Activated naive CD8-positive, alpha-beta T cell treated with anti-CD3 and anti-CD28 coated beads, Interleukin-2, amount 50 U/mL, for 24 hours (primary cell): ENCODE results near the gene RPS6KA2.

ENCODE experiments used
- ATAC-seq: fragments of 150-1000 bp; cut with Tn5 transposase; one replicate; pipeline ENCODE4 v1.10.0; 2021
- DNase-seq: peaks from one replicate; pipeline ENCODE4 v3.0.0; 2021
- H3K27ac Mint-ChIP-seq: one replicate; pipeline ENCODE4 v1.8.0; 2021; ENCODE audit warnings: mild to moderate bottlenecking, mixed read lengths
- H3K27me3 Mint-ChIP-seq: one replicate; pipeline ENCODE4 v1.8.0; 2021; ENCODE audit warnings: mixed read lengths
- H3K36me3 Mint-ChIP-seq: one replicate; pipeline ENCODE4 v1.8.0; 2021; ENCODE audit warnings: low read depth, mixed read lengths
- H3K4me1 Mint-ChIP-seq: one replicate; pipeline ENCODE4 v1.8.0; 2021; ENCODE audit warnings: mixed read lengths
- H3K4me3 Mint-ChIP-seq: one replicate; pipeline ENCODE4 v1.8.0; 2021; ENCODE audit warnings: mild to moderate bottlenecking, moderate library complexity, mixed read lengths
- H3K9me3 Mint-ChIP-seq: one replicate; pipeline ENCODE4 v1.8.0; 2021; ENCODE audit warnings: mixed read lengths

The RPS6KA2 gene

DNA sequence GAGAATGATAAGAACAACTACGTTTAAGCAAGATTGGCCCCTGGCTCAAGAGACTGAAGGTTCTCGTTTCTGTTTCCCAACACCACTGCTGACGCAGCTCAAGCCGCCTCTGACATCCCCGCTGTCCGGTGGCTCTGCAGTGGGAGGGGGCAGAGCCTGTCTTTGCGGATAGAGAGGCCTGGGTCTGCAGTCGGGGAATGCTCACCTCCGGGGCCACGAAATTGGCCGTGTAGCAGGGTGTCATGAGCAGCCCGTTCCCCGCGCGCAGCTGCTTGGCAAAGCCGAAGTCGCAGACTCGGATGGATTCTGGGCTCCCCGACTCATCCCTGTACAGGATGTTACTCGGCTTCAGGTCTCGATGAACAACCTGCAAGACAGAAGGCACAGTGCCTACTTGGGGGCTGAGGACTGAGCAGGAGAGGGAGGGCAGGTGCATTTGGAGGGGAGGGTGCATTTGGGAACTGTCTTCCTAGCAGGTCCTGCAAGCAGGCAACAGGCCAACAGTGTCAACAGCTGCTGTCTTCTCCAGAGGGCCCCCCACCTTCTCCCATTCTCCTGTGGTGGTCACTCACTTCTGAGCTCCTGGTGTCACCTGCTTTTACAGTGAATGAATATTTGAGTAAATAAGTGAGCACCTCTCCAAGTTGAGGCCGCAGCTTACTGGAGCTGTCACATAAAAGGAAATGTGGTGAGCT is 203.9 kb downstream of the RPS6KA2 start:
- DNase-seq (no peak), ATAC-seq (no peak)
- no peaks in the 10 kb centered on the region for H3K36me3 Mint-ChIP-seq
- no peak overlapping the region for H3K4me3 Mint-ChIP-seq
- H3K27me3 Mint-ChIP-seq, result no peaks in the 10 kb centered on the region
- H3K4me1 Mint-ChIP-seq, result peaks cover 24% of the 10 kb centered on the region
- H3K27ac Mint-ChIP-seq, result no peak overlapping the region
- H3K9me3 Mint-ChIP-seq, result no peaks in the 10 kb centered on the region

DNA sequence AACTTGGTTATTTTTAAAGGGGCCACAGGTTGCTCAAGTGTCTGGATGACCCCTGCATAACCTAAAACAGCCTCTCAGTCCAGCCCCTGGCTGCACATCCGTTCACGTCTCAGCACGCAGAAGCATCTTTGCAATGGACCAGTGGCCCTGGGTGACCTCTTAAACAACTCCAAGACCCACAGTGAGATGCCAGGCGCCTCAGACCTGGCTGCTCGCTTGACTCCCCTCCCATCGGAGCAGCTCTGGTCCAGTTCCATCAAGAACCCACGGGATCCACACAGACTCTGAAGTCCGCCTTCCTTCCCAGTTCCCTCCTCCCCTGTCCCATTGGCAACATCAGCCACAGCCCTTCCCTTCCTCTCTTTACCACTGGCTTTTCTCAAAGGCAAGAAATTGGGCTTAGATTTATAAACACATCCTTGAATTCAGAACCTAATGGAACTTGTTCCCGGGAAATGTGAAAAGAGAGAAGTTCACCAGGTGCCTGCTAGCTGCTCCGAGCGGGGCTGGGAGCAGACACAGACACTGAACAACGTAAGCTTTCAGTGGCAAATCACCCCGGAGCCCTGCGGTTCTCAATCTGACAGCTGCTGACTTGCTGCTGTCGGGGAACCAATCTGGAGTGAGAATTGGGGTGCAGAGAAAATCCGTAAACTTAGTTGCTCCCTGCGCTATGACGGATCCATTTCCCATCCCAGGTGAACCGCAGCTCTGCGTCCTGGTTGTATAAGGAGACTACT is 204.7 kb downstream of the RPS6KA2 start:
- Mint-ChIP-seq H3K36me3 (no peaks in the 10 kb centered on the region), H3K27ac (no peak overlapping the region), H3K4me3 (no peak overlapping the region), H3K27me3 (no peaks in the 10 kb centered on the region), H3K9me3 (no peaks in the 10 kb centered on the region), H3K4me1 (peaks cover 32% of the 10 kb centered on the region)
- DNase-seq, result no peak
- no peak for ATAC-seq

DNA sequence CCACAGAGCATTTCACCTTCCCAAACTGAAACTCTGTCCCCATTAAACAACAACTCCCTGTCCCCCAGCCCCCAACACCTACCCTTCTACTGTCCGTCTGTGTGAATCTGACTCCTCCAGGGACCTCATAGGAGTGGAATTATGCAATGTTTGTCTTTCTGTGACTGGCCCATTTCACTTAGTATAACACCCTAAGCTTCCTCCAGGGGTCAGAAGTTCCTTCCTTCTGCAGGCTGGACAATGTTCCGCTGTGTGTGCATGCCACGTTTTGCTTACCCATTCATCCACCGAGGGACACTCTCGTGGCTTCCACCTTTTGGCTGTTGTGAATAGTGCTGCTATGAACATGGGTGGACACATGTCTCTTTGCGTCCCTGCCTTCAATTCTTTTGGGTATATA is 206.7 kb downstream of the RPS6KA2 start:
- Mint-ChIP-seq H3K36me3 (peaks cover 12% of the 10 kb centered on the region), H3K4me1 (peaks cover 52% of the 10 kb centered on the region), H3K27ac (no peak overlapping the region), H3K4me3 (no peak overlapping the region), H3K9me3 (peaks cover 12% of the 10 kb centered on the region), H3K27me3 (no peaks in the 10 kb centered on the region)
- DNase-seq, result no peak
- no peak for ATAC-seq

DNA sequence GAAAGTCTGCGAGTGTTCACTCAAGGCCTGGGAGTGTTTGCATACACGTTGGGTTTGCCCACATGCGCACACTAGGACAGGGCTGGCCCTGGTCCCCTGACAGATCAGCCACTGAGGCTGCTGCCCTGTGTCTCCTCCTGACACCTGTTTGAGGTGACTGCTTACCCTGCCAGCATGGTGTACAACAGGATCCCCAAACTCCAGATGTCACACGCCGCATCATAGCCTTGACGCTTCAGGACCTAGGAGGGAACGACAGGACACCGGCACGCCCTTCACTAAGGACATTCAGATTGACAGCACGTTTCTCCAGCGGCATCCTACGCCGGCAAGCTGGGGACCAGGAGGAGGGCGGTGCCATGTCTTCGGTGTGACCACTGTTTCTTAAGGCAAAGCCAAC is 207.3 kb downstream of the RPS6KA2 start:
- H3K27ac Mint-ChIP-seq, result no peak overlapping the region
- DNase-seq, result no peak
- no peak for ATAC-seq
- peaks cover 57% of the 10 kb centered on the region for H3K4me1 Mint-ChIP-seq
- no peak overlapping the region for H3K4me3 Mint-ChIP-seq
- no peaks in the 10 kb centered on the region for H3K27me3 Mint-ChIP-seq
- H3K36me3 Mint-ChIP-seq, result peaks cover 12% of the 10 kb centered on the region
- peaks cover 12% of the 10 kb centered on the region for H3K9me3 Mint-ChIP-seq

GRCh38 chr6:166419286-166419685 is 207.8 kb downstream of the RPS6KA2 start:
- H3K4me3 Mint-ChIP-seq, result peak overlapping the region; percentile 34

GRCh38 chr6:166418691-166419143 is 208.3 kb downstream of the RPS6KA2 start:
- DNase-seq, result peak; percentile 27
- Mint-ChIP-seq H3K27me3 (no peaks in the 10 kb centered on the region), H3K27ac (peak overlapping the region; percentile 69), H3K9me3 (peaks cover 12% of the 10 kb centered on the region), H3K4me1 (peaks cover 63% of the 10 kb centered on the region), H3K36me3 (peaks cover 12% of the 10 kb centered on the region), H3K4me3 (peak overlapping the region; percentile 34)
- ATAC-seq, result peak; percentile 33

More at GRCh38 chr6:166419286-166419685, 207.8 kb downstream of the RPS6KA2 start:
- DNase-seq (peak; percentile 59), ATAC-seq (peak; percentile 48)
- peaks cover 61% of the 10 kb centered on the region for H3K4me1 Mint-ChIP-seq
- peaks cover 12% of the 10 kb centered on the region for H3K36me3 Mint-ChIP-seq
- H3K9me3 Mint-ChIP-seq, result peaks cover 12% of the 10 kb centered on the region
- no peaks in the 10 kb centered on the region for H3K27me3 Mint-ChIP-seq
- H3K27ac Mint-ChIP-seq, result peak overlapping the region; percentile 69

- peaks cover 68% of the 10 kb centered on the region for H3K4me1 Mint-ChIP-seq
- H3K9me3 Mint-ChIP-seq, result peaks cover 12% of the 10 kb centered on the region
- H3K36me3 Mint-ChIP-seq, result peaks cover 12% of the 10 kb centered on the region
- H3K4me3 Mint-ChIP-seq, result no peak overlapping the region
- DNase-seq (peak; percentile 32), ATAC-seq (peak; percentile 86)
- no peak overlapping the region for H3K27ac Mint-ChIP-seq
- H3K27me3 Mint-ChIP-seq, result no peaks in the 10 kb centered on the region
These were observed 209.8 kb downstream of the RPS6KA2 start for GRCh38 chr6:166417285-166417691.

- no peaks in the 10 kb centered on the region for H3K27me3 Mint-ChIP-seq
- no peak for ATAC-seq
- H3K4me3 Mint-ChIP-seq, result no peak overlapping the region
- peak overlapping the region; percentile 44 for H3K27ac Mint-ChIP-seq
- DNase-seq, result no peak
- peaks cover 12% of the 10 kb centered on the region for H3K36me3 Mint-ChIP-seq
- peaks cover 12% of the 10 kb centered on the region for H3K9me3 Mint-ChIP-seq
- H3K4me1 Mint-ChIP-seq, result peaks cover 82% of the 10 kb centered on the region
These were observed 211.2 kb downstream of the RPS6KA2 start for GRCh38 chr6:166415833-166416347.

DNA sequence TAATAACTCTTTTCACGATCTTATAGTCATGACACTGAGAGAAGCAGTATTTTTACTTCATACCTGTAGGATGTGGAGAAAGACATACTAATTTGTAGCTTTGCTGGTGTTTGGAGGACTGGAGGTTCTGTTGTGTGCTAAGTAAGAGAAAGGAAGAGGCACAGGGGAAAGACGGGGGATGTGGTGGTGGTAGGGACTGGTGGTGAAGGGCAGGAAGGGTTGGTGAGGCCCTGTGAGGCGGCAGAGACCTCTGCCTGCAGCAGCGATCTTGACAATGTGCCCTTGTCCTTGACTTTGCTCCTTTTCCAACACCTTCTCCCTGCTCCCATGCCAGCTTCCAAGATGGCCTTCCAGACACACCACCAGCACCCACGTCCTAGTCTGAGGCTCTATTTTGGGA is 211.7 kb downstream of the RPS6KA2 start:
- peaks cover 85% of the 10 kb centered on the region for H3K4me1 Mint-ChIP-seq
- ATAC-seq, result peak; percentile 42
- H3K27me3 Mint-ChIP-seq, result no peaks in the 10 kb centered on the region
- peaks cover 12% of the 10 kb centered on the region for H3K36me3 Mint-ChIP-seq
- DNase-seq, result peak; percentile 23
- no peak overlapping the region for H3K4me3 Mint-ChIP-seq
- peaks cover 12% of the 10 kb centered on the region for H3K9me3 Mint-ChIP-seq
- no peak overlapping the region for H3K27ac Mint-ChIP-seq

GRCh38 chr6:166413491-166413951 is 213.5 kb downstream of the RPS6KA2 start:
- peaks cover 70% of the 10 kb centered on the region for H3K4me1 Mint-ChIP-seq

GRCh38 chr6:166412911-166413384 is 214.1 kb downstream of the RPS6KA2 start:
- peaks cover 12% of the 10 kb centered on the region for H3K36me3 Mint-ChIP-seq
- no peaks in the 10 kb centered on the region for H3K27me3 Mint-ChIP-seq
- no peak for ATAC-seq
- no peak overlapping the region for H3K27ac Mint-ChIP-seq
- DNase-seq, result no peak
- H3K4me3 Mint-ChIP-seq, result no peak overlapping the region
- H3K4me1 Mint-ChIP-seq, result peaks cover 64% of the 10 kb centered on the region
- peaks cover 12% of the 10 kb centered on the region for H3K9me3 Mint-ChIP-seq

More at GRCh38 chr6:166413491-166413951, 213.5 kb downstream of the RPS6KA2 start:
- Mint-ChIP-seq H3K36me3 (peaks cover 12% of the 10 kb centered on the region), H3K9me3 (peaks cover 12% of the 10 kb centered on the region), H3K27ac (no peak overlapping the region), H3K27me3 (no peaks in the 10 kb centered on the region), H3K4me3 (no peak overlapping the region)
- DNase-seq (no peak), ATAC-seq (no peak)

DNA sequence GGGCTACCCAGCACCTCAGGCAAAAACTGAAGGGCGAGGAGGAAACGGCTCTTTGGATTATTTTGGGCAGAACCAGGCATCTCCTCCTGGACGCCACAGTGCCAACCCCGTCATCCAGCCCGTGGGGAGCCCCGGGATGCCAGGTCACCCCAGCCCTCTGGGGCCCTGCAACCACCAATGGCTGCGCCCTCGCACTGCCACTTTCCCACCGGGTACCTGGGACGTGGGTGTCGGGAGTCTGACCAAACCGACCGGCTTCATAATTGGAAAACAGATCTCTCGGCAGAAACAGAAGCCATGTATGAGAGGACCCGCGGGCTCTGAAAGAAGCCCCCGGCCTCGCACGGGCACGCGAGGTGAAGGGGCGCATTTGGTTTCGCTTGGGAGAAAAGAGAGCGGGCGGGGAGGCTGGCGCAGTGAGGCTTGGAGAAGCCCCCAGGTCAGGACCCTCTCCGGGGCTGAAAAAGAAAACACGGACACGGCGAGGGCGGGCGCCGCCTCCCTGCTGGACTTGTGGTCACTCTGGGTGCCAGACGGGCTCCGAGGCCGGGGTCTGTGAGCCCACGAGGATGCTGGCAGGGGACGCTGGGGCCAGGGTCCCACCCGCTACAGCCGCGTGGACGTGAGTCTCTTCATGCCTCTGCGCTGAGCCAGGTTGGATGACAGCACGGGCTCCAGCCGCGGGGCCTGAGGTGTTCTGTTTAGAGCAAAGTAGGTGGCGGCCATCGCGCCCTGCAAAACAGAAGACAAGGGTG is 214.7 kb downstream of the RPS6KA2 start:
- no peak overlapping the region for H3K4me3 Mint-ChIP-seq
- peaks cover 12% of the 10 kb centered on the region for H3K36me3 Mint-ChIP-seq
- no peaks in the 10 kb centered on the region for H3K27me3 Mint-ChIP-seq
- H3K27ac Mint-ChIP-seq, result no peak overlapping the region
- DNase-seq (no peak), ATAC-seq (no peak)
- peaks cover 12% of the 10 kb centered on the region for H3K9me3 Mint-ChIP-seq
- peaks cover 59% of the 10 kb centered on the region for H3K4me1 Mint-ChIP-seq

DNA sequence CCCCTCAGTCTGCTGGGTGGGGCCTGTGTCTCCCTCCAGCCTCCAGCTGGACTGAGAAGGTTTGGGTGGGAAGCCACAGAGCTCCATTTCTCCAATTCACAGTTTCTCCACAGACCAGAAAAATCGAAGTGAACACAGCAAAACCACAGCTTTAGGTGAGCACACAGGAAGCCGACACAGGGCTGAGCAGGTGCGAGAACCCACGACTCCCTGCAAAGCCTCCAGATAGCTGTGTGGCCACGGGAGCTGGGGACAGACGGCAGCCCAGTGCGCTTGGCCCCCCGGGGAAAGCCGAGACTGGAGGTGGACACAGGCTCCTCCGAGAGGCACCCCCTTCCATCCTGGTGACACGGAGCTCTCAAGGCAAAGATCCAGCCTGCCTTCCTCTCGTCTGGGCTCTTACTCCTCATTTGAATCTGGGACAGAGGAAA is 215.3 kb downstream of the RPS6KA2 start:
- H3K9me3 Mint-ChIP-seq, result peaks cover 10% of the 10 kb centered on the region
- no peak overlapping the region for H3K4me3 Mint-ChIP-seq
- H3K4me1 Mint-ChIP-seq, result peaks cover 53% of the 10 kb centered on the region
- H3K27me3 Mint-ChIP-seq, result no peaks in the 10 kb centered on the region
- peaks cover 10% of the 10 kb centered on the region for H3K36me3 Mint-ChIP-seq
- ATAC-seq (no peak), DNase-seq (no peak)
- H3K27ac Mint-ChIP-seq, result no peak overlapping the region

DNA sequence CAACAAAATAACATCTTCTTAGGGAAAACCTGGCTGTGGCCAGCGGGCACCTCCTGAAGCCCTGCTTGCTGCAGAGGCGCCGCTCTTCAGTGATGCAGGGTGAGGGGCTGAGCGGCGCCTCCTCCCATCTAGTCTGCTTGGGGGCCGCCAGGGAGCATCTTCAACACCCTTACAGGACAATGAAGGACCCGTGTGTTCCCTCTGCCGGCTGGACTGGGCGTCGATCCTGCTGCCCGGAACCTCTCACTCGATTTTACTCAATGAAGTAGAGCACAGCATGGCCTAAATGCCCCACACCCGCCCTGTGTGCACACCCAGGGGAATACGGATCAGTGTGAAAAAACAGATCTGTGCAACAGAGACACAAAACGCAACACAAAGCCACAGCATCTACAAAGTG is 215.8 kb downstream of the RPS6KA2 start:
- H3K4me3 Mint-ChIP-seq, result no peak overlapping the region
- H3K27ac Mint-ChIP-seq, result no peak overlapping the region
- ATAC-seq (no peak), DNase-seq (no peak)
- H3K9me3 Mint-ChIP-seq, result peaks cover 5% of the 10 kb centered on the region
- peaks cover 6% of the 10 kb centered on the region for H3K36me3 Mint-ChIP-seq
- H3K27me3 Mint-ChIP-seq, result no peaks in the 10 kb centered on the region
- H3K4me1 Mint-ChIP-seq, result peaks cover 48% of the 10 kb centered on the region
